H7 (cell line): ENCODE measurements around the gene EHMT1. TPM values are rescaled to one million over a fixed set of nuclear protein-coding genes. Genes with fewer than 3 reads are reported as not detected.

Experiments
- DNase-seq: peaks from one replicate; pipeline ENCODE4 v3.0.0; 2012
- H3K27me3 ChIP-seq: 2 replicates; pipeline ENCODE4 v1.6.0; 2011; ENCODE audit warnings: mild to moderate bottlenecking, low read length; ENCODE audit not compliant: control insufficient read depth, insufficient read depth
- H3K36me3 ChIP-seq: replicated peaks from 2 replicates; pipeline ENCODE4 v1.5.1; 2011; ENCODE audit warnings: low read length; ENCODE audit not compliant: control insufficient read depth, insufficient read depth
- H3K4me3 ChIP-seq: 2 replicates; pipeline ENCODE4 v1.5.1; 2011; ENCODE audit warnings: low read depth, mild to moderate bottlenecking, control low read depth, low read length, moderate library complexity; ENCODE audit not compliant: insufficient read depth
- total RNA-seq: library from RNA; depleted of rRNA; stranded (reverse); fragments of >200 nt; shearing (Covaris generic); gene quantifications from 2 replicates; pipeline ENCODE4 v1.2.3, GENCODE V29; 2014

EHMT1 gene
- total RNA-seq, 1 experiment from 2014 or later: 89.6 TPM

GRCh38 chr9:137814436-137814835 lies 195.6 kb downstream of the EHMT1 start:
- peaks cover 43% of the 10 kb centered on the region for H3K36me3 ChIP-seq
- no peaks in the 10 kb centered on the region for H3K27me3 ChIP-seq
- peak; percentile 56 for DNase-seq
- H3K4me3 ChIP-seq: no peak overlapping the region

- Histone ChIP-seq H3K4me3 (no peak overlapping the region), H3K27me3 (no peaks in the 10 kb centered on the region), H3K36me3 (peaks cover 43% of the 10 kb centered on the region)
- no peak for DNase-seq
These were observed 196.0 kb downstream of the EHMT1 start for GRCh38 chr9:137814841-137815240.

DNA sequence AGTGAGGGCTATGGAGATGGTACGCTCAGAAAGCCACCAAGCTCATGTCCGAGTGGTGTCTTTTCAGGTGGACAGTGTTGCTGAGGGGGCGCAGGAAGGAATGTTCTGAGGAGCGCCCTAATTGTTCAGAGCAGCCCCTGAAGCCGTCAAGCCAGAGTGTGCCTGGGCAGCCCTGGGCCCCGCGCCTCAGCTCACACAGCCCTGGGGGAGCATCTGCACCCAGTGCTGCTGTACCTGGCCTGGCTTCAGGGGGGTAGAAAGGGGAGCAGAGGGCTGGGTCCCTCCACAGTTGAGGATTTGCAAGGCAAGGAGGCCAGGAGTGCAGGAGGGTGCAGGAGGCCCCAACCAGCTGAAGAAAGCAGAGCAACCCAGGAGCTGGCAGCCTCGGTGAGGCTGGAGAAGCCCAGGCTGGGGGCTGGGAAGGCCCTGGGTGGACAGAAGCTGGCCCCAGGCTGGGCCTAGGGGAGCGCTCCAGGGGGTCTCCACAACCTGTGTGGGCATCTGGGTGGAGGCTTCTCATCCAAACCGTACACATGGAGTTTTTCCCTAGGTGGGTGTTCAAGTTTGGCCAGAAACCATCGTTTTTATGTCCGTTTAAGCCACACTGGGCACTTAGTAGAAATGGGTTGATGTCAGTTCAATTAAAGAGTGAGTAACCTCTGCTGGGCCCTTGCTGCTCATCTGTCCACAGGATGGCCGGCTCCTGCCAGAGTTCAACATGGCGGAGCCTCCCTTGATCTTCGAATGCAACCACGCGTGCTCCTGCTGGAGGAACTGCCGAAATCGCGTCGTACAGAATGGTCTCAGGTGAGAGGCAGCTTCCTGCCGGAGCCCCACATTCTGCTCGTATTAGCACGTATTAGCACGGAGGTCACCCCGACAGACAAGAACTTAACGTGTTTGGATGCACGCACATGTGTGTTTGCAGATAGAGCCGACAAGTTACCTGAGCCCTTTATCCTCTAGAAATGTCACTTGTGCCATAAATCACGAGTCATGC lies 196.8 kb downstream of the EHMT1 start:
- Histone ChIP-seq H3K36me3 (peaks cover 46% of the 10 kb centered on the region), H3K27me3 (no peaks in the 10 kb centered on the region), H3K4me3 (no peak overlapping the region)
- DNase-seq: peak; percentile 42

- H3K27me3 ChIP-seq: no peaks in the 10 kb centered on the region
- no peak overlapping the region for H3K4me3 ChIP-seq
- no peak for DNase-seq
- peaks cover 48% of the 10 kb centered on the region for H3K36me3 ChIP-seq
These were observed 197.9 kb downstream of the EHMT1 start for GRCh38 chr9:137816531-137817235.

GRCh38 chr9:137817236-137818200 lies 198.7 kb downstream of the EHMT1 start:
- Histone ChIP-seq H3K36me3 (peaks cover 46% of the 10 kb centered on the region), H3K27me3 (no peaks in the 10 kb centered on the region), H3K4me3 (no peak overlapping the region)
- DNase-seq: no peak

- no peaks in the 10 kb centered on the region for H3K27me3 ChIP-seq
- no peak overlapping the region for H3K4me3 ChIP-seq
- H3K36me3 ChIP-seq: peaks cover 39% of the 10 kb centered on the region
- no peak for DNase-seq
These were observed 199.5 kb downstream of the EHMT1 start for GRCh38 chr9:137818286-137818685.

GRCh38 chr9:137820161-137820855 lies 201.5 kb downstream of the EHMT1 start:
- H3K4me3 ChIP-seq: no peak overlapping the region
- no peaks in the 10 kb centered on the region for H3K27me3 ChIP-seq
- H3K36me3 ChIP-seq: peaks cover 37% of the 10 kb centered on the region
- no peak for DNase-seq

GRCh38 chr9:137823986-137824771 lies 205.4 kb downstream of the EHMT1 start:
- no peaks in the 10 kb centered on the region for H3K27me3 ChIP-seq
- no peak for DNase-seq
- H3K36me3 ChIP-seq: peaks cover 14% of the 10 kb centered on the region
- H3K4me3 ChIP-seq: no peak overlapping the region

GRCh38 chr9:137825324-137825989 lies 206.7 kb downstream of the EHMT1 start:
- no peak overlapping the region for H3K4me3 ChIP-seq
- no peak for DNase-seq
- peaks cover 12% of the 10 kb centered on the region for H3K36me3 ChIP-seq
- no peaks in the 10 kb centered on the region for H3K27me3 ChIP-seq

DNA sequence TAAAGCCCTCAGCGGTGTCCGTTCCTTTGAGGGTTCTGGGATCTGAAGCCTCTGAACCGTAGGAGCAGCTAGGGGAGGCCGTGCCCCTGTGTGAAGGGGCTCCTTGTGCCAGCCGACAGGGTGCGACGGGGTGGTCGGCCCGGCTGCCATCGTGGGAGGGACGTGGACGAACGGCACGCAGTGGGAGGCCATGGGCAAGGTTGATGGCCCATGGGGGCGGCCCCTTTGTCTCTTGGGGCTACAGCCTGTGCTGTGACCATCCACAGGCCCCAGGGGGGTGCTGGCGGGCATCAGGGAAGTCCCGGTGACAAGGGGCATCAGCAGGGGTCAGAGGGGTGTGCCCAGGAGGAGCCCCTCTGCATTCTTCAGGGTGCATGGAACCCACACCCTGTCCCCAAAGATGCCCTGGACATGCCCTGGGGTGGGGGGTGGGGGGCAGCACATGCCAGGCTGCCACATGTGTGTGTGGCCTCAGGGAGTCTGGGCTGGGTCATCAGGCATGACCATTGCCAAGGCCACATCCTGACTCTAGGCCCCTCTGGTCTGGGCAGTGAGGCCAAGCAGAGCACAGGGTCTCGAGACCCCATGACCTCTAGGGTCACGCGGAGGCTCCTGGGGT lies 209.2 kb downstream of the EHMT1 start:
- H3K4me3 ChIP-seq: no peak overlapping the region
- peak; percentile 52 for DNase-seq

DNA sequence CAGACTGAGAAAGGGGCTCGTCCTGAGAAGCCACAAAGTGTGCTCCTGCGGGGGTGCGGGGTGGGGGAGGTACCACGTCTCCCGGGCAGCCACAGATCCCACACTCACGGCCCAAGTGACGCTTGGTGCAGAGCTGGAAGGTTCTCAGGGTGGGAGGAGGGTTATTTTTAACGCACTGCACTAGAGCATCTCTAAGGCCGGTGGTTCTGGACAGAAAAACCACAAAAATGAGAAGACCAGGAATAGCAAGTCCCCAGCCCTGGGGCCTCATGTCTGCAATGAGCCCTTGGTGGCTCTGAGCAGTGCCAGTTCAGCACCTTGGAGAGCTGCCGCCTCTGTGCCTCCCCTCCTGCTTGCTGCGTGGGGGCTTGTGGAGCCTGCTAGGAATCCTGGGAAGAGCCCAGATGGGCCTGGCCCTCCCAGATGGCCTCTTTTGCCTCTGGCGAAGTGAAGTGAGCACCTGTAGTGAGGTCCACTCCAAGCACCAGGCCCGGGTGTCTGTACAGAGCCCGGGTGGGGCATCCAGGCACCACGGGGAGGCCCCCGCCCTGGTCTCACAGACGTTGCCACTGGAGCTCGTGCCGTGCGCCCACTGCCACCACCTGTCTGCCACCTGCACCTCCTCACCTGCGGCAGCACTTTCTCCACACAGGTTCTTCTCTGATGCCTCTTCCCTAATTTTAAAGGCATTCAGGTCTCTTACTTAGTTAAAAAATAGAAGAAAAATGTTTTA lies 209.9 kb downstream of the EHMT1 start:
- Histone ChIP-seq H3K27me3 (no peaks in the 10 kb centered on the region), H3K36me3 (peaks cover 10% of the 10 kb centered on the region), H3K4me3 (no peak overlapping the region)
- DNase-seq: peak; percentile 90

More for the DNA sequence above, 209.2 kb downstream of the EHMT1 start:
- Histone ChIP-seq H3K27me3 (no peaks in the 10 kb centered on the region), H3K36me3 (peaks cover 10% of the 10 kb centered on the region)
